Suprapubic skin (tissue), 4 donors: ENCODE results near the gene GON4L. TPM values are rescaled to one million over a fixed set of nuclear protein-coding genes. Genes with fewer than 3 reads are reported as not detected.

Experiments
- DNase-seq, 2 donors: peaks; one replicate each; pipeline ENCODE4 v3.0.0-alpha.2; 2019; ENCODE audit warnings: low spot score in 2 of 2
- H3K27ac ChIP-seq: fragments of 200-600 bp; sonication (generic); one replicate; pipeline ENCODE4 v1.5.1; 2019
- H3K27me3 ChIP-seq: fragments of 200-600 bp; sonication (generic); one replicate; pipeline ENCODE4 v1.5.1; 2019
- H3K36me3 ChIP-seq: fragments of 200-600 bp; sonication (generic); one replicate; pipeline ENCODE4 v1.5.1; 2019
- H3K4me1 ChIP-seq: fragments of 200-600 bp; sonication (generic); one replicate; pipeline ENCODE4 v1.5.1; 2019
- H3K4me3 ChIP-seq: fragments of 200-600 bp; sonication (generic); one replicate; pipeline ENCODE4 v1.5.1; 2019; ENCODE audit warnings: mild to moderate bottlenecking
- H3K9me3 ChIP-seq: fragments of 200-600 bp; sonication (generic); one replicate; pipeline ENCODE4 v1.5.1; 2019
- CTCF ChIP-seq, 2 donors: fragments of 200-600 bp in 1 of 2; fragments of 450-650 bp in 1 of 2; sonication (generic) in 1 of 2; IDR thresholded peaks; one replicate each; pipeline ENCODE4 v1.5.1; 2016 to 2019; ENCODE audit warnings: antibody characterized with exemption in 2 of 2, mild to moderate bottlenecking in 1 of 2, moderate library complexity in 1 of 2
- EP300 ChIP-seq: sonication (generic); formaldehyde crosslinking; IDR thresholded peaks from one replicate; pipeline ENCODE4 v1.6.1; 2017; ENCODE audit warnings: antibody characterized with exemption
- POLR2A ChIP-seq, 2 donors: fragments of 450-650 bp; IDR thresholded peaks; one replicate each; pipeline ENCODE4 v1.6.1; 2017; ENCODE audit warnings: antibody characterized with exemption in 2 of 2, mild to moderate bottlenecking in 2 of 2, moderate library complexity in 2 of 2
- POLR2AphosphoS5 ChIP-seq, 3 donors: sonication (generic); formaldehyde crosslinking; IDR thresholded peaks; one replicate each; pipeline ENCODE4 v1.6.1; 2017; ENCODE audit warnings: antibody characterized with exemption in 3 of 3
- WGBS: methylation state at CpG from one replicate; pipeline ENCODE4 v1.1.5; 2018; 5-methylcytosine and 5-hydroxymethylcytosine counted together
- total RNA-seq, 4 donors: library from RNA; depleted of rRNA; stranded (reverse); fragments of >200 nt; gene quantifications; one replicate each; pipeline ENCODE4 v1.1.0, GENCODE V29; 2016

The GON4L gene
- total RNA-seq, 4 donors from 2014 or later: 27.5 to 82.6 (median 43.2) TPM

- Histone ChIP-seq H3K9me3 (no peaks in the 10 kb centered on the region), H3K4me3 (no peak overlapping the region), H3K27me3 (no peaks in the 10 kb centered on the region), H3K36me3 (no peaks in the 10 kb centered on the region), H3K27ac (no peak overlapping the region), H3K4me1 (no peaks in the 10 kb centered on the region)
- no peak for DNase-seq
- WGBS: 98% methylated on average over 11 of the region's 11 CpGs
- TF ChIP-seq CTCF (IDR thresholded peaks at IDR 0.05): no peak
- no peak for TF ChIP-seq POLR2AphosphoS5 (IDR thresholded peaks at IDR 0.05)
- no peak for TF ChIP-seq EP300
- no peak for TF ChIP-seq POLR2A (IDR thresholded peaks at IDR 0.05)
Measured at GRCh38 chr1:155834296-155834926, 22.6 kb downstream of the GON4L start.

GRCh38 chr1:155833665-155834295 lies 23.2 kb downstream of the GON4L start:
- H3K4me1 ChIP-seq: no peaks in the 10 kb centered on the region
- H3K9me3 ChIP-seq: no peaks in the 10 kb centered on the region
- no peaks in the 10 kb centered on the region for H3K36me3 ChIP-seq
- H3K4me3 ChIP-seq: no peak overlapping the region
- 100% methylated on average over 1 of the region's 1 CpG for WGBS
- no peak for TF ChIP-seq POLR2AphosphoS5 (IDR thresholded peaks at IDR 0.05)
- TF ChIP-seq EP300: no peak
- no peak for TF ChIP-seq CTCF (IDR thresholded peaks at IDR 0.05)
- TF ChIP-seq POLR2A (IDR thresholded peaks at IDR 0.05): no peak
- H3K27ac ChIP-seq: no peak overlapping the region
- H3K27me3 ChIP-seq: no peaks in the 10 kb centered on the region
- DNase-seq: no peak

- H3K4me1 ChIP-seq: no peaks in the 10 kb centered on the region
- no peaks in the 10 kb centered on the region for H3K27me3 ChIP-seq
- H3K9me3 ChIP-seq: no peaks in the 10 kb centered on the region
- no peak for TF ChIP-seq POLR2AphosphoS5 (IDR thresholded peaks at IDR 0.05)
- no peak for TF ChIP-seq POLR2A (IDR thresholded peaks at IDR 0.05)
- no peak for TF ChIP-seq EP300
- no peak for TF ChIP-seq CTCF (IDR thresholded peaks at IDR 0.05)
- H3K27ac ChIP-seq: no peak overlapping the region
- no peak for DNase-seq
- H3K4me3 ChIP-seq: no peak overlapping the region
- H3K36me3 ChIP-seq: peaks cover 5% of the 10 kb centered on the region
- 84% methylated on average over 7 of the region's 7 CpGs for WGBS
Measured at GRCh38 chr1:155831279-155831976, 25.6 kb downstream of the GON4L start.

- no peaks in the 10 kb centered on the region for H3K27me3 ChIP-seq
- no peak overlapping the region for H3K27ac ChIP-seq
- TF ChIP-seq POLR2AphosphoS5 (IDR thresholded peaks at IDR 0.05) (no peak), EP300 (no peak), CTCF (IDR thresholded peaks at IDR 0.05) (no peak), POLR2A (IDR thresholded peaks at IDR 0.05) (no peak)
- 85% methylated on average over 4 of the region's 4 CpGs for WGBS
- peaks cover 44% of the 10 kb centered on the region for H3K36me3 ChIP-seq
- H3K4me1 ChIP-seq: no peaks in the 10 kb centered on the region
- no peaks in the 10 kb centered on the region for H3K9me3 ChIP-seq
- no peak for DNase-seq
- H3K4me3 ChIP-seq: no peak overlapping the region
Measured at GRCh38 chr1:155827450-155827849, 29.6 kb downstream of the GON4L start.

- Histone ChIP-seq H3K27me3 (no peaks in the 10 kb centered on the region), H3K27ac (no peak overlapping the region), H3K4me3 (no peak overlapping the region), H3K9me3 (no peaks in the 10 kb centered on the region), H3K4me1 (no peaks in the 10 kb centered on the region), H3K36me3 (peaks cover 90% of the 10 kb centered on the region)
- no peak for TF ChIP-seq EP300
- no peak for TF ChIP-seq POLR2A (IDR thresholded peaks at IDR 0.05)
- TF ChIP-seq POLR2AphosphoS5 (IDR thresholded peaks at IDR 0.05): no peak
- no peak for TF ChIP-seq CTCF (IDR thresholded peaks at IDR 0.05)
- 88% methylated on average over 1 of the region's 1 CpG for WGBS
- no peak for DNase-seq
Measured at GRCh38 chr1:155816351-155816750, 40.7 kb downstream of the GON4L start.
